Brain pericyte (primary cell): ENCODE results near the gene PARVG.

Experiments
- DNase-seq: peaks from one replicate; pipeline ENCODE4 v3.0.0-alpha.2; 2012; ENCODE audit warnings: low read depth, low spot score

Gene PARVG

GRCh38 chr22:44195189-44195871, 14.6 kb downstream of the PARVG start:
- DNase-seq: no peak

- no peak for DNase-seq
Observed at GRCh38 chr22:44196241-44196640, 15.5 kb downstream of the PARVG start.

- no peak for DNase-seq
Observed at GRCh38 chr22:44196731-44197131, 16.0 kb downstream of the PARVG start.

GRCh38 chr22:44197271-44197670, 16.5 kb downstream of the PARVG start:
- no peak for DNase-seq

GRCh38 chr22:44199164-44199563, 18.4 kb downstream of the PARVG start:
- DNase-seq: no peak

- no peak for DNase-seq
Observed at GRCh38 chr22:44199866-44200265, 19.1 kb downstream of the PARVG start.

- DNase-seq: no peak
Observed at GRCh38 chr22:44200451-44200850, 19.7 kb downstream of the PARVG start.

GRCh38 chr22:44200855-44201550, 20.3 kb downstream of the PARVG start:
- DNase-seq: no peak

- DNase-seq: no peak
Observed at GRCh38 chr22:44201665-44202064, 20.9 kb downstream of the PARVG start.

GRCh38 chr22:44202261-44202789, 21.6 kb downstream of the PARVG start:
- no peak for DNase-seq

- no peak for DNase-seq
Observed at GRCh38 chr22:44203203-44203602, 22.5 kb downstream of the PARVG start.

GRCh38 chr22:44204739-44205515, 24.2 kb downstream of the PARVG start:
- no peak for DNase-seq

- no peak for DNase-seq
Observed at GRCh38 chr22:44205516-44206329, 25.0 kb downstream of the PARVG start.

GRCh38 chr22:44206330-44206645, 25.6 kb downstream of the PARVG start:
- no peak for DNase-seq

- no peak for DNase-seq
Observed at GRCh38 chr22:44206696-44207095, 26.0 kb downstream of the PARVG start.

GRCh38 chr22:44207173-44207980, 26.7 kb downstream of the PARVG start:
- DNase-seq: no peak

- no peak for DNase-seq
Observed at GRCh38 chr22:44207981-44208317, 27.2 kb downstream of the PARVG start.

- DNase-seq: no peak
Observed at GRCh38 chr22:44209343-44209742, 28.6 kb downstream of the PARVG start.

GRCh38 chr22:44210722-44211121, 30.0 kb downstream of the PARVG start:
- no peak for DNase-seq

- no peak for DNase-seq
Observed at GRCh38 chr22:44211256-44211945, 30.7 kb downstream of the PARVG start.
